WTC11 (cell line): ENCODE results near the gene SMOC1. TPM values are rescaled to one million over a fixed set of nuclear protein-coding genes. Genes with fewer than 3 reads are reported as not detected.

Experiments used
- ATAC-seq: fragments of 200-7000 bp; cut with Tn5 transposase; 2 replicates; pipeline ENCODE4 v1.10.0; 2021; ENCODE audit warnings: mild to moderate bottlenecking, moderate library complexity
- CTCF ChIA-PET: fragments of 300-600 bp; sonication (Branson Sonifier 250); formaldehyde crosslinking; loops from one replicate; lab custom pipeline; 2021; ENCODE audit warnings: antibody characterized with exemption; lab: Charles Lee
- POLR2A ChIA-PET: fragments of 350-600 bp; sonication (Branson Sonifier 250); formaldehyde crosslinking; loops from one replicate; lab custom pipeline; 2021; ENCODE audit warnings: antibody characterized with exemption; lab: Charles Lee
- DNase-seq: peaks from one replicate; pipeline ENCODE4 v3.0.0; 2021; ENCODE audit warnings: low spot score
- H3K27ac Mint-ChIP-seq: 2 replicates; pipeline ENCODE4 v1.8.0; 2021; ENCODE audit warnings: mixed read lengths
- H3K27me3 Mint-ChIP-seq: 2 replicates; pipeline ENCODE4 v1.8.0; 2021; ENCODE audit warnings: low read depth, mild to moderate bottlenecking, moderate library complexity, mixed read lengths
- H3K36me3 Mint-ChIP-seq: 2 replicates; pipeline ENCODE4 v1.8.0; 2021; ENCODE audit warnings: mixed read lengths
- H3K4me1 Mint-ChIP-seq: 2 replicates; pipeline ENCODE4 v1.8.0; 2022; ENCODE audit warnings: mixed read lengths
- H3K4me3 Mint-ChIP-seq: 2 replicates; pipeline ENCODE4 v1.8.0; 2021; ENCODE audit warnings: mild to moderate bottlenecking, moderate library complexity, mixed read lengths
- H3K9me3 Mint-ChIP-seq: 2 replicates; pipeline ENCODE4 v1.8.0; 2021; ENCODE audit warnings: mixed read lengths
- AFF4 ChIP-seq: sonication (generic); formaldehyde crosslinking; IDR thresholded peaks from 2 replicates; pipeline ENCODE4 v1.8.1; 2023; ENCODE audit warnings: mild to moderate bottlenecking, missing genetic modification reagents, borderline replicate concordance
- AR ChIP-seq: fragments of 250-450 bp; sonication (Bioruptor Pico); IDR thresholded peaks from 2 replicates; pipeline ENCODE4 v1.9.0; 2021; ENCODE audit warnings: mild to moderate bottlenecking
- ATF3 ChIP-seq: sonication (generic); formaldehyde crosslinking; conservative IDR thresholded peaks from 2 replicates; pipeline ENCODE4 v1.8.1; 2022; ENCODE audit warnings: mild to moderate bottlenecking, missing genetic modification reagents
- ATF6 ChIP-seq: sonication (generic); formaldehyde crosslinking; IDR thresholded peaks from 2 replicates; pipeline ENCODE4 v1.8.1; 2023; ENCODE audit warnings: mild to moderate bottlenecking, missing genetic modification reagents
- CDX4 ChIP-seq: fragments of 250-450 bp; sonication (Bioruptor Pico); IDR thresholded peaks from 2 replicates; pipeline ENCODE4 v1.9.0; 2021; ENCODE audit warnings: moderate library complexity, mild to moderate bottlenecking, inconsistent platforms, borderline replicate concordance
- CREM ChIP-seq: sonication (generic); formaldehyde crosslinking; IDR thresholded peaks from 2 replicates; pipeline ENCODE4 v1.8.1; 2022; ENCODE audit warnings: mild to moderate bottlenecking, missing genetic modification reagents, moderate library complexity
- CTCF ChIP-seq: fragments of 200-600 bp; IDR thresholded peaks from 2 replicates; pipeline ENCODE4 v1.8.0; 2022; ENCODE audit warnings: antibody characterized with exemption
- ELF4 ChIP-seq: sonication (generic); formaldehyde crosslinking; IDR thresholded peaks from 2 replicates; pipeline ENCODE4 v1.8.1; 2022; ENCODE audit warnings: low read depth, mild to moderate bottlenecking, moderate library complexity, missing genetic modification reagents
- FOXK1 ChIP-seq: sonication (generic); formaldehyde crosslinking; IDR thresholded peaks from 2 replicates; pipeline ENCODE4 v1.8.0; 2022; ENCODE audit warnings: mild to moderate bottlenecking, moderate library complexity, missing genetic modification reagents
- GABPB1 ChIP-seq: sonication (generic); formaldehyde crosslinking; IDR thresholded peaks from 2 replicates; pipeline ENCODE4 v1.8.1; 2023; ENCODE audit warnings: mild to moderate bottlenecking, missing genetic modification reagents
- GRHL2 ChIP-seq: fragments of 250-450 bp; sonication (Bioruptor Pico); IDR thresholded peaks from 2 replicates; pipeline ENCODE4 v1.8.0; 2022; ENCODE audit warnings: mild to moderate bottlenecking, moderate library complexity; ENCODE audit not compliant: insufficient replicate concordance, severe bottlenecking
- HMGA2 ChIP-seq: fragments of 250-450 bp; sonication (Bioruptor Pico); IDR thresholded peaks from 2 replicates; pipeline ENCODE4 v1.4.0; 2021; ENCODE audit warnings: mild to moderate bottlenecking, moderate library complexity
- IRF1 ChIP-seq: sonication (generic); formaldehyde crosslinking; IDR thresholded peaks from 2 replicates; pipeline ENCODE4 v1.8.0; 2023; ENCODE audit warnings: missing genetic modification reagents
- IRF2 ChIP-seq: sonication (generic); formaldehyde crosslinking; IDR thresholded peaks from 2 replicates; pipeline ENCODE4 v1.8.0; 2022; ENCODE audit warnings: low read depth, missing genetic modification reagents, borderline replicate concordance
- JUN ChIP-seq: sonication (generic); formaldehyde crosslinking; IDR thresholded peaks from 2 replicates; pipeline ENCODE4 v1.8.0; 2023; ENCODE audit warnings: mild to moderate bottlenecking, missing genetic modification reagents
- MXD4 ChIP-seq: fragments of 250-450 bp; sonication (Bioruptor Pico); IDR thresholded peaks from 2 replicates; pipeline ENCODE4 v1.8.0; 2021; ENCODE audit warnings: mild to moderate bottlenecking, moderate library complexity, borderline replicate concordance
- NFATC4 ChIP-seq: fragments of 250-450 bp; sonication (Bioruptor Pico); IDR thresholded peaks from 2 replicates; pipeline ENCODE4 v1.9.0; 2021; ENCODE audit warnings: mild to moderate bottlenecking
- RORB ChIP-seq: fragments of 250-450 bp; sonication (Bioruptor Pico); IDR thresholded peaks from 2 replicates; pipeline ENCODE4 v1.9.0; 2021; ENCODE audit warnings: mild to moderate bottlenecking
- SMAD4 ChIP-seq: sonication (generic); formaldehyde crosslinking; IDR thresholded peaks from 2 replicates; pipeline ENCODE4 v1.8.0; 2022; ENCODE audit warnings: mild to moderate bottlenecking, missing genetic modification reagents
- SP1 ChIP-seq: sonication (generic); formaldehyde crosslinking; conservative IDR thresholded peaks from 2 replicates; pipeline ENCODE4 v1.8.1; 2022; ENCODE audit warnings: missing genetic modification reagents
- TEAD1 ChIP-seq: sonication (generic); formaldehyde crosslinking; IDR thresholded peaks from 2 replicates; pipeline ENCODE4 v1.8.0; 2022; ENCODE audit warnings: mild to moderate bottlenecking, missing genetic modification reagents
- USF1 ChIP-seq: sonication (generic); formaldehyde crosslinking; IDR thresholded peaks from 2 replicates; pipeline ENCODE4 v1.8.0; 2022; ENCODE audit warnings: mild to moderate bottlenecking, missing genetic modification reagents
- ZNF232 ChIP-seq: sonication (generic); formaldehyde crosslinking; IDR thresholded peaks from 2 replicates; pipeline ENCODE4 v1.8.0; 2022; ENCODE audit warnings: mild to moderate bottlenecking, missing genetic modification reagents
- ZNF263 ChIP-seq: sonication (generic); formaldehyde crosslinking; IDR thresholded peaks from 2 replicates; pipeline ENCODE4 v1.8.1; 2022; ENCODE audit warnings: low read depth, mild to moderate bottlenecking, moderate library complexity, missing genetic modification reagents
- total RNA-seq: library from RNA; stranded (reverse); gene quantifications from 3 replicates; pipeline ENCODE4 v1.2.3, GENCODE V29; 2021

The SMOC1 gene
- total RNA-seq, 1 experiment from 2014 or later, result 1.1 TPM

- CTCF ChIA-PET, result interaction anchor here (1.6 kb wide), 1 partner anchor 35 kb away, joined by 3 read pairs; no protein-coding TSS in a partner anchor
- no peaks in the 10 kb centered on the region for H3K27me3 Mint-ChIP-seq
- TF ChIP-seq AFF4 (CRISPR knock-in tag) (no peak), GABPB1 (CRISPR knock-in tag) (no peak), SMAD4 (no peak), AR (CRISPR knock-in tag) (no peak), CTCF (no peak), ZNF232 (no peak), RORB (CRISPR knock-in tag) (no peak), IRF2 (CRISPR knock-in tag) (no peak), ATF3 (no peak), ELF4 (no peak), SP1 (CRISPR knock-in tag) (no peak), FOXK1 (no peak)
Measured at GRCh38 chr14:69992564-69992963, 113.3 kb downstream of the SMOC1 start.

GRCh38 chr14:69993326-69993725, 114.1 kb downstream of the SMOC1 start:
- peaks cover 4% of the 10 kb centered on the region; the same call in 1 of the 2 replicates for H3K9me3 Mint-ChIP-seq
- TF ChIP-seq HMGA2 (no peak), JUN (CRISPR knock-in tag) (no peak), TEAD1 (CRISPR knock-in tag) (no peak), ATF6 (CRISPR knock-in tag) (no peak), GRHL2 (CRISPR knock-in tag) (no peak), NFATC4 (CRISPR knock-in tag) (no peak), CDX4 (CRISPR knock-in tag) (no peak), IRF1 (CRISPR knock-in tag) (no peak), ZNF263 (CRISPR knock-in tag) (no peak), USF1 (no peak), IRF2 (CRISPR knock-in tag) (no peak), CREM (CRISPR knock-in tag) (no peak), MXD4 (CRISPR knock-in tag) (no peak)

More at GRCh38 chr14:69992564-69992963, 113.3 kb downstream of the SMOC1 start:
- DNase-seq, result no peak
- POLR2A ChIA-PET, result no interaction called here
- Mint-ChIP-seq H3K9me3 (peaks cover 4% of the 10 kb centered on the region; the same call in 1 of the 2 replicates), H3K36me3 (no peaks in the 10 kb centered on the region), H3K4me3 (no peak overlapping the region), H3K27ac (no peak overlapping the region), H3K4me1 (peaks cover 19% of the 10 kb centered on the region)
- ATAC-seq, result no peak

More at GRCh38 chr14:69993326-69993725, 114.1 kb downstream of the SMOC1 start:
- ATAC-seq (no peak), DNase-seq (no peak)
- no peak overlapping the region for H3K4me3 Mint-ChIP-seq
- peaks cover 11% of the 10 kb centered on the region for H3K4me1 Mint-ChIP-seq
- no peaks in the 10 kb centered on the region for H3K36me3 Mint-ChIP-seq
- ChIA-PET CTCF (interaction anchor here (1.6 kb wide), 1 partner anchor 35 kb away, joined by 3 read pairs; no protein-coding TSS in a partner anchor), POLR2A (no interaction called here)
- no peak overlapping the region for H3K27ac Mint-ChIP-seq
- no peaks in the 10 kb centered on the region for H3K27me3 Mint-ChIP-seq
